GM19438 (cell line): ENCODE results near the gene HOXD9.

Experiments used
- ATAC-seq: cut with Tn5 transposase; IDR thresholded peaks from one replicate; pipeline ENCODE4 v1.9.1; 2021; ENCODE audit warnings: low read depth; ENCODE audit not compliant: unreplicated experiment

Gene HOXD9

GRCh38 chr2:176109946-176110345 lies 12.6 kb upstream of the HOXD9 start:
- ATAC-seq = no peak

- no peak for ATAC-seq
Measured at GRCh38 chr2:176110415-176111308, 11.9 kb upstream of the HOXD9 start.

GRCh38 chr2:176111309-176111663 lies 11.2 kb upstream of the HOXD9 start:
- no peak for ATAC-seq

- no peak for ATAC-seq
Measured at GRCh38 chr2:176111846-176112374, 10.6 kb upstream of the HOXD9 start.

- ATAC-seq = no peak
Measured at GRCh38 chr2:176112375-176113302, 9.9 kb upstream of the HOXD9 start.

GRCh38 chr2:176114120-176114929 lies 8.2 kb upstream of the HOXD9 start:
- ATAC-seq = no peak

- no peak for ATAC-seq
Measured at GRCh38 chr2:176114930-176115625, 7.4 kb upstream of the HOXD9 start.

GRCh38 chr2:176115883-176116813 lies 6.4 kb upstream of the HOXD9 start, which contains the start of gene HOXD10:
HOXD10 (plus strand) TSS chr2:176116778; CDS start chr2:176116834, 56 bp downstream.
- no peak for ATAC-seq

GRCh38 chr2:176117162-176117822 lies 5.2 kb upstream of the HOXD9 start:
- ATAC-seq = no peak

GRCh38 chr2:176117823-176118371 lies 4.6 kb upstream of the HOXD9 start:
- no peak for ATAC-seq

GRCh38 chr2:176118601-176119339 lies 3.7 kb upstream of the HOXD9 start:
- no peak for ATAC-seq

GRCh38 chr2:176120364-176121189 lies 1.9 kb upstream of the HOXD9 start:
- no peak for ATAC-seq

GRCh38 chr2:176121190-176122051 lies 1.1 kb upstream of the HOXD9 start:
- ATAC-seq = no peak

GRCh38 chr2:176122052-176122682 lies 352 bp upstream of the HOXD9 start:
- ATAC-seq = no peak
